Astrocyte of the cerebellum (primary cell): Measurements from ENCODE around the gene GABRA1.

Experiments used
- DNase-seq: peaks from one replicate; pipeline ENCODE4 v3.0.0-alpha.2; 2011; ENCODE audit warnings: low read depth
- H3K4me3 ChIP-seq: 2 replicates; pipeline ENCODE4 v1.5.1; 2011; ENCODE audit warnings: mild to moderate bottlenecking, low read depth, low read length, moderate library complexity
- CTCF ChIP-seq: IDR thresholded peaks from 2 replicates; pipeline ENCODE4 v1.5.1; 2012; ENCODE audit warnings: low read length, low read depth, moderate library complexity, mild to moderate bottlenecking; ENCODE audit errors: missing control alignments
- in situ Hi-C: cut with HindIII; loops from 2 replicates; pipeline ENCODE4 v1.10.0; 2017; ENCODE audit warnings: low sequenced_read_pairs

The GABRA1 gene

DNA sequence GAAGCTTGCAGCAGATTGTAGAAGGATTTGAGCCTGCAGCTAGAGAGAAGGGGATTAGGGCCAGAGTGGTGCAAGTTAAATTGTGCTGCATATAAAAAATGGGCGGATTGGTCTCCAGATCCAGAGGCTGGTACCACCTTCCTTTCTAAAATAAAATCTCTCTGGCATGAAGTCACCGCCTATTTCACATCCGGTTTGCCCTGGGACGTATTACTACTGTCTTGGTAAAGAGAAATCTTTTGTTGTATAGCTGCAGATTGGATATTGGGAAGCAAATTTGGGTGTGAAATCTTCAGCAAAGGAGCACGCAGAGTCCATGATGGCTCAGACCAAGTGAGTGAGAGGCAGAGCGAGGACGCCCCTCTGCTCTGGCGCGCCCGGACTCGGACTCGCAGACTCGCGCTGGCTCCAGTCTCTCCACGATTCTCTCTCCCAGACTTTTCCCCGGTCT, at the start of gene GABRA1:
Gene GABRA1, plus strand, starts transcription at position 180 of the 451 bp plus-strand sequence. CDS start 2,691 bp downstream, outside the sequence.
- H3K4me3 ChIP-seq: peak within 1 kb of the TSS; percentile 19
- in situ Hi-C loops: no loop called here
- TF ChIP-seq CTCF: no peak
- no peak for DNase-seq

GRCh38 chr5:161799316-161799715, 48.6 kb upstream of the GABRA1 start:
- H3K4me3 ChIP-seq: no peak overlapping the region
- no peak for TF ChIP-seq CTCF
- DNase-seq: no peak
- in situ Hi-C loops: no loop called here

GRCh38 chr5:161804263-161804662, 43.7 kb upstream of the GABRA1 start:
- DNase-seq: no peak
- no peak for TF ChIP-seq CTCF
- in situ Hi-C loops: no loop called here
- H3K4me3 ChIP-seq: no peak overlapping the region

GRCh38 chr5:161846746-161847145, 1.2 kb upstream of the GABRA1 start:
- in situ Hi-C loops: no loop called here
- no peak for TF ChIP-seq CTCF
- peak; percentile 5 for DNase-seq

DNA sequence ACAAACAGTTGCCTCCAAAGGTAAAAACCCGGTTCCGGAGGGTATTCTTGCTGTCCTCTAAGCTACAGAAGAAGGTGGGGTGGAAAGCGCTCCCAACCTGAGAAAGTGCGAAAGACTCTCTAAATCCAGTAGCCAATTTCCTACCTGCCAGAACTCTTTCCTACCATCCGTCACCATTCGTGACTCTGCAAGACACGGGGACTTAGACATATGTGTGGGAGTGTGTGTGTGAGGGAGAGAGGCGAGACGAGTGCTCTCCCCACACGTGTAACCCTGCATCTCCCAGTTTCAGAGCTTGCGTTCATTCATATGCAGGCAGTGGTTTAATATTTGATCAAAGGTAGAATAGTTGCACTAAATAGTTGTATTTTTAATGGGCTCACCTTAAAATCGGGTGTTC, 473 bp upstream of the GABRA1 start:
- in situ Hi-C loops: no loop called here
- TF ChIP-seq CTCF: no peak

More at GRCh38 chr5:161846746-161847145, 1.2 kb upstream of the GABRA1 start:
- no peak overlapping the region for H3K4me3 ChIP-seq

DNA sequence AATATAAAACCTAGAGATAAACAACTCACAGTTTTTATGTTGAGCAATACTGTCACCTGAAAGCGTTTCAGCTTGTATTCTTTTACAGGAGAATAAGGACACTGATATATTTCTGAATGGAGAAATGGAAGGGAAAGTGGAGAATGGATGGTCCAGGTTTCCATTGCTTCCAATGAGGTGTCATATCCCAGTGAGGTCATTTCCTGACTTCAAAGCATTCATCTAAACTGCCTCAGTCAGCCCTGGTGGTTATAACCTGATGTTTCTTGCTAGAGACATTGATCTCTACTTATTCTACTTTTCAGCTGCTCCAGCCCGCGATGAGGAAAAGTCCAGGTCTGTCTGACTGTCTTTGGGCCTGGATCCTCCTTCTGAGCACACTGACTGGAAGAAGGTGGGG, 2.6 kb downstream of the GABRA1 start:
- DNase-seq: no peak
- H3K4me3 ChIP-seq: no peak overlapping the region
- TF ChIP-seq CTCF: no peak
- in situ Hi-C loops: no loop called here

More for the DNA sequence above, 473 bp upstream of the GABRA1 start:
- no peak overlapping the region for H3K4me3 ChIP-seq
- DNase-seq: no peak
